Mesothelial cell of epicardium (in vitro differentiated cells): ENCODE data around the gene KDR. TPM values are rescaled to one million over a fixed set of nuclear protein-coding genes. Genes with fewer than 3 reads are reported as not detected.
A peak's percentile ranks its signal among the peaks of the same experiment; 100 is the strongest.

Experiments used
- DNase-seq, 2 experiments: peaks; one replicate each; pipeline ENCODE4 v3.0.0; 2021; ENCODE audit warnings: low spot score in 2 of 2; ENCODE audit not compliant: unreplicated experiment in 2 of 2
- H3K27ac Mint-ChIP-seq: 2 replicates; pipeline ENCODE4 v1.8.0; 2021; ENCODE audit warnings: mixed read lengths
- H3K27me3 Mint-ChIP-seq: 2 replicates; pipeline ENCODE4 v1.8.0; 2021; ENCODE audit warnings: low read depth, mixed read lengths
- H3K36me3 Mint-ChIP-seq: 2 replicates; pipeline ENCODE4 v1.8.0; 2021; ENCODE audit warnings: mixed read lengths
- H3K4me1 Mint-ChIP-seq: 2 replicates; pipeline ENCODE4 v1.8.0; 2021; ENCODE audit warnings: mixed read lengths
- H3K4me3 Mint-ChIP-seq: 2 replicates; pipeline ENCODE4 v1.8.0; 2021; ENCODE audit warnings: mild to moderate bottlenecking, moderate library complexity, mixed read lengths
- H3K9me3 Mint-ChIP-seq: 2 replicates; pipeline ENCODE4 v1.8.0; 2021; ENCODE audit warnings: mixed read lengths
- CTCF ChIP-seq: fragments of 200-600 bp; sonication (generic); IDR thresholded peaks from one replicate; pipeline ENCODE4 v1.5.0; 2021; ENCODE audit warnings: antibody characterized with exemption; ENCODE audit not compliant: unreplicated experiment
- total RNA-seq: library from RNA; stranded (reverse); gene quantifications from 3 replicates; pipeline ENCODE4 v1.2.1, GENCODE V29; 2021

KDR gene
- total RNA-seq, 1 donor from 2014 or later: 48.5 TPM

- no peak for DNase-seq
- Mint-ChIP-seq H3K27me3 (no peaks in the 10 kb centered on the region), H3K9me3 (no peaks in the 10 kb centered on the region), H3K27ac (no peak overlapping the region), H3K4me1 (no peaks in the 10 kb centered on the region), H3K4me3 (no peak overlapping the region), H3K36me3 (peaks cover 37% of the 10 kb centered on the region)
- no peak for TF ChIP-seq CTCF
Observed at GRCh38 chr4:55096619-55097018, 28.8 kb downstream of the KDR start.

- no peak overlapping the region for H3K4me3 Mint-ChIP-seq
- H3K4me1 Mint-ChIP-seq: no peaks in the 10 kb centered on the region
Observed at GRCh38 chr4:55096045-55096444, 29.4 kb downstream of the KDR start.

DNA sequence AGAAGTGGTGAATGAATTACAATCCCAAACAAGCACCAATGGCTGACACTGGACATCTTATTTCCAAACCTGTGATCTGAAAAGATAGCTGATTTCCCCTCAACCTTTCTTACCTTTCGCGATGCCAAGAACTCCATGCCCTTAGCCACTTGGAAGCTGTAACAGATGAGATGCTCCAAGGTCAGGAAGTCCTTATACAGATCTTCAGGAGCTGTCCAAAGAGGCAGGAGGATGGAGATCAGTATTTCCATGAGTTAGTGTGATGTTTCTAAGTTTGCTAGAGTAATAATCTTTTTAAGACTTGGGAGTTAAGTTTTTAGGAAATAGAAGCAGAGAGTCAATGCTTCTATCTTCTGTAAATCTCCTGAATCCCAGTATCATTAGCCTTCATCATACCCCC lies 32.9 kb downstream of the KDR start:
- no peak for DNase-seq
- no peak for TF ChIP-seq CTCF
- H3K36me3 Mint-ChIP-seq: peaks cover 40% of the 10 kb centered on the region
- no peaks in the 10 kb centered on the region for H3K27me3 Mint-ChIP-seq
- H3K4me1 Mint-ChIP-seq: peaks cover under 1% of the 10 kb centered on the region
- no peak overlapping the region for H3K27ac Mint-ChIP-seq
- no peaks in the 10 kb centered on the region for H3K9me3 Mint-ChIP-seq
- H3K4me3 Mint-ChIP-seq: no peak overlapping the region

More at GRCh38 chr4:55096045-55096444, 29.4 kb downstream of the KDR start:
- no peak for TF ChIP-seq CTCF
- Mint-ChIP-seq H3K9me3 (no peaks in the 10 kb centered on the region), H3K36me3 (peaks cover 39% of the 10 kb centered on the region), H3K27me3 (no peaks in the 10 kb centered on the region), H3K27ac (no peak overlapping the region)
- no peak for DNase-seq

GRCh38 chr4:55089916-55090315 lies 35.5 kb downstream of the KDR start:
- Mint-ChIP-seq H3K9me3 (no peaks in the 10 kb centered on the region), H3K27ac (no peak overlapping the region), H3K4me1 (peaks cover 18% of the 10 kb centered on the region), H3K4me3 (no peak overlapping the region), H3K27me3 (no peaks in the 10 kb centered on the region), H3K36me3 (peaks cover 30% of the 10 kb centered on the region)
- no peak for TF ChIP-seq CTCF
- DNase-seq: no peak

GRCh38 chr4:55087913-55088260 lies 37.5 kb downstream of the KDR start:
- peak overlapping the region; percentile 35 for H3K27ac Mint-ChIP-seq
- no peak for TF ChIP-seq CTCF
- peaks cover 24% of the 10 kb centered on the region for H3K4me1 Mint-ChIP-seq
- no peak overlapping the region for H3K4me3 Mint-ChIP-seq
- no peaks in the 10 kb centered on the region for H3K27me3 Mint-ChIP-seq
- no peaks in the 10 kb centered on the region for H3K9me3 Mint-ChIP-seq
- DNase-seq: no peak
- peaks cover 20% of the 10 kb centered on the region for H3K36me3 Mint-ChIP-seq
